ENCODE results near the gene SLC7A6.

SLC7A6 gene

GRCh38 chr16:68348639-68349445, 84.5 kb downstream of the SLC7A6 start:
- no peak for DNase-seq

DNA sequence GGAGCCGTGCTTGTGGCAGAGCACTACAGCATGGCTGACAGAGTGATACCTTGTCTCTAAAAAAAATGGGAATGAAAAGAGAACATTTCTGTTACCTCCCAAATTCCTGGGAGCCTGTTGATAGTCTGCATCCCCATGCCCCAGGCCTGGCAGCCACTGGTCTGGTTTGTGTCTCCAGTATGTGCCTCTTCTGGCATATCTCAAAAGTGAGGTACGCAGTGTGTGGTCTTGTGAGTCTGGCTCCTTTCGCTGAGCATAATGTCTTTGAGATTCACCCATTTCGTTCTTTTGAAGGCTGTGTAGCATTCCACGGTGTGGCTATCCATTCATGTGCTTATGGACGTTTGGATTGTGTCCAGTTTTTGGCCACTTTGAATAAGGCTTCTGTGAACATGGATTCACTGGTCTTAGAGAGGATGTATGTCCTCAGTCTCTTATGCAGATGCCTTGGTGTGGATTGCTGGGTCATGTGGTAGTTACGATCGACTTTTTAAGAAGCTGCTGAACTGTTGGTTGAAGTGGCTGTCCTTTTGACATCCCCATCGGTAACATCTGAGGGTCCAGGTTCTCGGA, 85.6 kb downstream of the SLC7A6 start:
- DNase-seq: no peak

- DNase-seq: no peak
Observed at GRCh38 chr16:68350813-68351350, 86.6 kb downstream of the SLC7A6 start.
